ENCODE data around the gene DERA. TPM values are rescaled to one million over a fixed set of nuclear protein-coding genes. Genes with fewer than 3 reads are reported as not detected.

The DERA gene
- total RNA-seq, 1 donor from 2014 or later = 41.9 TPM

DNA sequence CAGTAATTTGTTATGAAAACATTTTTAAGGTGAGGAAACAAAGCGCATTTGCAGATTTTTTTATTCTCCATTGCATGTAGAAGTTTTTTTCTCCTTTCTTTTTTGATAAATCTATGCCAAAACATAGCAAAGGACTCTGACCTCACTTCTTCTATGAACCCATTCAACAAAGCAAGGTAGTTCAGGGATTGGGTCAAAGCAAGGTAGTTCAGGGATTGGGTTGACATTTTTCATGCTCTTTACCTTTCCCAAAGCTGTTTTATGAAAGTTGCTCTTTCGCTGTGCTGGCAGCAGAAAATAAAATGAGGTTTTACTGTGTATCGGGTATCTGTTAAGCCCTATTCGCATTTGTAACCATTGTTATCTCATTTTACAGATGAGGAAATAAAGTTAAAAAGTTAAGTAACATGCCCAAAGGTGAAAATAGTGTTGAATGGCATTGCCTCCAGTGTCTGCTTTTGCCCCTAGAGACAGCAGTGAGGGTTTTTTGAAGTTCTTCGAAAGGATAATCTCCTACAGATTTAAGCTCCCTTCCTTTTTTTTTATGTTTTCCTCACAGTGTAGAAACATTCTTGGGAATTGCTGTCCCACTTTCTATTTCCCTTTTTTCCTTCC, 18.4 kb upstream of the DERA start:
- Mint-ChIP-seq H3K9me3 (ENCODE audit: low read depth) (no peaks in the 10 kb centered on the region), H3K4me3 (ENCODE audit: low read depth) (no peak overlapping the region), H3K27ac (no peak overlapping the region), H3K4me1 (ENCODE audit: low read depth) (no peaks in the 10 kb centered on the region), H3K27me3 (no peaks in the 10 kb centered on the region), H3K36me3 (ENCODE audit: insufficient read depth) (peaks cover 28% of the 10 kb centered on the region)
- no peak for DNase-seq (ENCODE audit: low spot score, unreplicated experiment)
- TF ChIP-seq, protein P1, sequence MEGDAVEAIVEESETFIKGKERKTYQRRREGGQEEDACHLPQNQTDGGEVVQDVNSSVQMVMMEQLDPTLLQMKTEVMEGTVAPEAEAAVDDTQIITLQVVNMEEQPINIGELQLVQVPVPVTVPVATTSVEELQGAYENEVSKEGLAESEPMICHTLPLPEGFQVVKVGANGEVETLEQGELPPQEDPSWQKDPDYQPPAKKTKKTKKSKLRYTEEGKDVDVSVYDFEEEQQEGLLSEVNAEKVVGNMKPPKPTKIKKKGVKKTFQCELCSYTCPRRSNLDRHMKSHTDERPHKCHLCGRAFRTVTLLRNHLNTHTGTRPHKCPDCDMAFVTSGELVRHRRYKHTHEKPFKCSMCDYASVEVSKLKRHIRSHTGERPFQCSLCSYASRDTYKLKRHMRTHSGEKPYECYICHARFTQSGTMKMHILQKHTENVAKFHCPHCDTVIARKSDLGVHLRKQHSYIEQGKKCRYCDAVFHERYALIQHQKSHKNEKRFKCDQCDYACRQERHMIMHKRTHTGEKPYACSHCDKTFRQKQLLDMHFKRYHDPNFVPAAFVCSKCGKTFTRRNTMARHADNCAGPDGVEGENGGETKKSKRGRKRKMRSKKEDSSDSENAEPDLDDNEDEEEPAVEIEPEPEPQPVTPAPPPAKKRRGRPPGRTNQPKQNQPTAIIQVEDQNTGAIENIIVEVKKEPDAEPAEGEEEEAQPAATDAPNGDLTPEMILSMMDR (IDR thresholded peaks at IDR 0.05; ENCODE audit: unreplicated experiment) = no peak

DNA sequence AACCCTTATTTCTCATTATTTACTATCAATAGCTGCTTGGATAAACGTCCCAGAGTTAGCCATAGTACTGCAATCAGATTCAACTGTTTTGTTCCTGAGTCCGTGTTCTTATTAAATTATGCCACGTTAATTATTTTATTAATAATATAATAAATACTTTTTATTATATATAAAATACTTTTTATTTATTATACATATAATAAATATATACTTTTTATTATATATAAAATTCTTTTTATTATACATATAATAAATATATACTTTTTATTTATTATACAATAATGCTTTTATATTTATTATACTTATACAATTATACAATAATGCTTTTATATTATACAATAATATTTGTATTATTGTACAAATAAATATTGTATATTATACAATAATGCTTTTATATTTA, 17.9 kb upstream of the DERA start:
- DNase-seq (ENCODE audit: low spot score, unreplicated experiment) = no peak
- Mint-ChIP-seq H3K4me1 (ENCODE audit: low read depth) (no peaks in the 10 kb centered on the region), H3K27ac (no peak overlapping the region), H3K9me3 (ENCODE audit: low read depth) (no peaks in the 10 kb centered on the region), H3K27me3 (no peaks in the 10 kb centered on the region), H3K36me3 (ENCODE audit: insufficient read depth) (peaks cover 29% of the 10 kb centered on the region), H3K4me3 (ENCODE audit: low read depth) (no peak overlapping the region)
- TF ChIP-seq, protein P1 (IDR thresholded peaks at IDR 0.05; ENCODE audit: unreplicated experiment) = no peak

DNA sequence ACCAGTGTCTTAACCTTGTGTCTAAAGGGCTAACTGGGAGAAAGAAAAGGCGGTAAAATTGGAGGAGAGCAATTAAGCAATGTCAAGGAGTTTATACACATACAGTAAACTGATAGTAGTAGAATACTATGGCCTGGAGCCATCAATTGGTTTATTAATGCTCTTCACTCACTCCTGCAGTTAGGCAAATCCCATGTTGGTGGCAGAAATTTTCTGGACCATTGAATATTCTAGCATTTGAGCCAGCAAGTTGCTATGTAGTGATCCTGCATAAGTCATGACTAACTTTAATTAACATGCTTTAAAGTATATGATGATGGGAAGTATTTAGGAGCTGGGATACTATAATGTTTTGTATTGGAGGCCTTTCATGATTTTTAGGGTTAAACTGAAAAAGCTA, 14.3 kb upstream of the DERA start:
- H3K9me3 Mint-ChIP-seq (ENCODE audit: low read depth) = no peaks in the 10 kb centered on the region
- no peak overlapping the region for H3K27ac Mint-ChIP-seq
- H3K4me1 Mint-ChIP-seq (ENCODE audit: low read depth) = no peaks in the 10 kb centered on the region
- H3K4me3 Mint-ChIP-seq (ENCODE audit: low read depth) = no peak overlapping the region
- TF ChIP-seq, protein P1 (IDR thresholded peaks at IDR 0.05; ENCODE audit: unreplicated experiment) = no peak
- peaks cover 35% of the 10 kb centered on the region for H3K36me3 Mint-ChIP-seq (ENCODE audit: insufficient read depth)
- H3K27me3 Mint-ChIP-seq = no peaks in the 10 kb centered on the region
- no peak for DNase-seq (ENCODE audit: low spot score, unreplicated experiment)

DNA sequence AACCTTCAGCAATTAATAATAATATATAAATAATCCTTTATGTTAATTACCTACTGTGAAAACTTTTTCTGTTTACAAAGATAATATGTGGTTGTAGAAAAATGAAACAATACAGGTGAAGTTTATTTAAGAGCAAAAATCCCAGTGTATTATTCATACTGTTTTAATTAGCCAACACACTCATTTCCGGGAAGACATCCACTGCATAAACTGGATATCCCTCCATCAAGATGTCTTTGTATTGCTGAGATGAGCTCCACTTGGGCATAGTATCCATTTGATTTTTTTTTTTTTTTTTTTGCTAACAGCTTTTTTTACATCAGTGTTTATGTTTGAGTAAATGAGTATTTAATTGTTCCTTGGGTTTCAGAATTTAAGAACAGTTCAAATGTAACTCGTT, 13.7 kb upstream of the DERA start:
- Mint-ChIP-seq H3K9me3 (ENCODE audit: low read depth) (no peaks in the 10 kb centered on the region), H3K4me3 (ENCODE audit: low read depth) (no peak overlapping the region), H3K36me3 (ENCODE audit: insufficient read depth) (peaks cover 36% of the 10 kb centered on the region), H3K27me3 (no peaks in the 10 kb centered on the region), H3K27ac (no peak overlapping the region), H3K4me1 (ENCODE audit: low read depth) (no peaks in the 10 kb centered on the region)
- DNase-seq (ENCODE audit: low spot score, unreplicated experiment) = no peak
- TF ChIP-seq, protein P1 (IDR thresholded peaks at IDR 0.05; ENCODE audit: unreplicated experiment) = no peak

DNA sequence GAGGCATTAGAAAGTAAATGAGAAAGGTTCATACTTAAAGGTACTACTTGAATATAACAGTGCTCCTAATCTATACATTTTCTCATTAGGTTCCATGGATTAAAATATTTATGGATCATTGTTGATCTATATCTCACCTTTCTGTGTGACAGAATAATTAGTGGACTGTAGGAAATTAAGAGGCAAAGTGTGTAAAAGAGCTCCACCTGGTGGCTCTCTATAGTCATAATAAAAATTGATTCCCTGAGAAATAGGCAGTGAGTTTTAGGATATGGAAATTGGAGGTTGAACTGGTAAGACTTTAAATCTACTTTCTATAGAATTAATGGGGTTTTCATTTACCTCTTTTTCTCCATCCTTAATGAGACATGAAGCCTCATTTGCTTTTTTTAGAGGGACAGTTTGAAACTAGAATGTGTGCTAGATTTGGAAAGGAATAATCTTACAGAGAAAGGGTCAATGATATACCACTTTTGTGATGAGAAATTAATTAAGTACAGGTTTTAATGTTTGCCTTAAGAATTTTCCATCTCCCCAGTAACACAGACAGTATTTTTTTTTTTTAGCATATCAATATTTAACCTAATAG, 11.8 kb upstream of the DERA start:
- H3K4me1 Mint-ChIP-seq (ENCODE audit: low read depth) = no peaks in the 10 kb centered on the region
- no peaks in the 10 kb centered on the region for H3K27me3 Mint-ChIP-seq
- no peaks in the 10 kb centered on the region for H3K9me3 Mint-ChIP-seq (ENCODE audit: low read depth)
- no peak overlapping the region for H3K4me3 Mint-ChIP-seq (ENCODE audit: low read depth)
- TF ChIP-seq, protein P1 (IDR thresholded peaks at IDR 0.05; ENCODE audit: unreplicated experiment) = peak; percentile 95
- DNase-seq (ENCODE audit: low spot score, unreplicated experiment) = no peak
- H3K27ac Mint-ChIP-seq = no peak overlapping the region
- peaks cover 37% of the 10 kb centered on the region for H3K36me3 Mint-ChIP-seq (ENCODE audit: insufficient read depth)

Measured in progenitor cell of endocrine pancreas (in vitro differentiated cells).